Heart left ventricle (tissue), 13 donors: Measurements from ENCODE around the gene ABCC4.

Experiments
- POLR2A ChIP-seq, 2 donors: fragments of 450-650 bp; IDR thresholded peaks; one replicate each; pipeline ENCODE4 v1.6.1; 2017; ENCODE audit warnings: antibody characterized with exemption in 2 of 2, mild to moderate bottlenecking in 2 of 2, moderate library complexity in 2 of 2
- TF ChIP-seq, protein P1 (sequence below), 12 donors: fragments of 200-600 bp; sonication (generic) in 4 of 12; IDR thresholded peaks; one replicate each; pipeline versions ENCODE4 v1.5.0 to v1.8.0; 2018 to 2022; ENCODE audit warnings: antibody characterized with exemption in 12 of 12, mild to moderate bottlenecking in 5 of 12
- donor health status: ischemic (EF 13 %, LVEDD 7.1; RV severe dilation, severe dysfunction).
- donor health status: DM: no; HTN: yes; CAD: no.
- donor health status: DM: no; HTN: no; CAD: no.
- donor health status: ischemic (EF 25% LVEDD 6.9; RV normal size, moderate dysfunction).
- donor health status: ischemic (EF 25% LVEDD 5.7; RV mildly dilated, moderate dysfunction).
- donor health status: ischemic (EF 35%, LVEDD 5.7; RV mildly dilated, moderate dysfunction).
- donor health status: nonischemic (EF 11% LVEDD 7.7; RV severe dilation, severe dysfunction).
- donor health status: DM: yes; HTN: yes; CAD: no.
- donor health status: PGD.
- donor health status: ischemic (EF 29% LVEDD 5.4; RV normal size, mild dysfunction).
- donor health status: nonischemic (EF 23%, LVEDD 6.1; RV moderate dilation, normal function).

- TF ChIP-seq, protein P1, sequence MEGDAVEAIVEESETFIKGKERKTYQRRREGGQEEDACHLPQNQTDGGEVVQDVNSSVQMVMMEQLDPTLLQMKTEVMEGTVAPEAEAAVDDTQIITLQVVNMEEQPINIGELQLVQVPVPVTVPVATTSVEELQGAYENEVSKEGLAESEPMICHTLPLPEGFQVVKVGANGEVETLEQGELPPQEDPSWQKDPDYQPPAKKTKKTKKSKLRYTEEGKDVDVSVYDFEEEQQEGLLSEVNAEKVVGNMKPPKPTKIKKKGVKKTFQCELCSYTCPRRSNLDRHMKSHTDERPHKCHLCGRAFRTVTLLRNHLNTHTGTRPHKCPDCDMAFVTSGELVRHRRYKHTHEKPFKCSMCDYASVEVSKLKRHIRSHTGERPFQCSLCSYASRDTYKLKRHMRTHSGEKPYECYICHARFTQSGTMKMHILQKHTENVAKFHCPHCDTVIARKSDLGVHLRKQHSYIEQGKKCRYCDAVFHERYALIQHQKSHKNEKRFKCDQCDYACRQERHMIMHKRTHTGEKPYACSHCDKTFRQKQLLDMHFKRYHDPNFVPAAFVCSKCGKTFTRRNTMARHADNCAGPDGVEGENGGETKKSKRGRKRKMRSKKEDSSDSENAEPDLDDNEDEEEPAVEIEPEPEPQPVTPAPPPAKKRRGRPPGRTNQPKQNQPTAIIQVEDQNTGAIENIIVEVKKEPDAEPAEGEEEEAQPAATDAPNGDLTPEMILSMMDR (IDR thresholded peaks at IDR 0.05): no peak
- TF ChIP-seq POLR2A (IDR thresholded peaks at IDR 0.05): no peak
Measured at GRCh38 chr13:94987081-94987480, 314.2 kb downstream of the ABCC4 start.
